PFSK-1 (cell line): ENCODE measurements around the gene TET3.

Experiments used
- FOXP2 ChIP-seq: optimal IDR thresholded peaks from 2 replicates; pipeline ENCODE3; 2011; ENCODE audit warnings: borderline replicate concordance, control low read depth, inconsistent platforms; ENCODE audit not compliant: insufficient read depth; ENCODE audit errors: extremely low read length, extremely low read depth
- POLR2AphosphoS5 ChIP-seq: IDR thresholded peaks from 2 replicates; pipeline ENCODE4 v1.6.1; 2012; ENCODE audit warnings: low read depth, mild to moderate bottlenecking, control low read depth, low read length, moderate library complexity
- REST ChIP-seq, 2 experiments: IDR thresholded peaks; 2 replicates each; pipeline versions ENCODE4 v1.6.1 to v1.8.0; 2011 to 2012; ENCODE audit warnings: low read depth in 2 of 2, low read length in 2 of 2, control low read depth in 1 of 2, inconsistent platforms in 1 of 2, mild to moderate bottlenecking in 1 of 2, moderate library complexity in 1 of 2; ENCODE audit not compliant: insufficient read depth in 1 of 2
- SIN3A ChIP-seq: IDR thresholded peaks from 2 replicates; pipeline ENCODE4 v1.6.1; 2012; ENCODE audit warnings: mild to moderate bottlenecking, low read length, moderate library complexity, borderline replicate concordance; ENCODE audit not compliant: insufficient read depth
- TAF1 ChIP-seq: IDR thresholded peaks from 2 replicates; pipeline ENCODE4 v1.6.1; 2012; ENCODE audit warnings: low read length, control low read depth, borderline replicate concordance; ENCODE audit not compliant: insufficient read depth

The TET3 gene

DNA sequence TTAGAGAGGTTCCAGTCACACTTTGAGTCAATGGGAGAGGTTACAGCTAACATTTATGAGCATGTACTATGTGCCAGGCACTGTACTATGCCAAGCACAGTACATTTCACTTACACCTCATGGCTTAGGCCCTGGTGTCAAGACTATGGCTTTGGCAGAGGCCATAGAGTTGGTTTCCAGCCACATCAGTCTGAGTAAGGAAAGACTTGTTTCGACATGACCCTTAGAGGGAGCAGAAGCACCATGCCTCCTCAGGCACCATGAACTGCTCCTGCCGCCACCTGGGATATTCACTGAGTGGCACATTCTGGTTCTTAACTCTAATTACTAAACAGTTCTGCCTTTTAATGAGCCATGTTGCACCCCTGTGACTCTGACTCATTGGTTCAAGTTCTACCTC, 45.3 kb upstream of the TET3 start:
- TF ChIP-seq TAF1, result no peak
- TF ChIP-seq REST (IDR thresholded peaks at IDR 0.05; ENCODE audit: insufficient read depth in 1 of 2, low read depth in 2 of 2, low read length in 2 of 2), result no peak
- TF ChIP-seq FOXP2, result no peak
- no peak for TF ChIP-seq POLR2AphosphoS5
- TF ChIP-seq SIN3A, result no peak

- TF ChIP-seq REST (IDR thresholded peaks at IDR 0.05; ENCODE audit: insufficient read depth in 1 of 2, low read depth in 2 of 2, low read length in 2 of 2), result no peak
Measured at GRCh38 chr2:73942664-73943063, 42.0 kb upstream of the TET3 start.

- TF ChIP-seq POLR2AphosphoS5, result no peak
- TF ChIP-seq TAF1, result no peak
- no peak for TF ChIP-seq FOXP2
- no peak for TF ChIP-seq SIN3A
- TF ChIP-seq REST (IDR thresholded peaks at IDR 0.05; ENCODE audit: insufficient read depth in 1 of 2, low read depth in 2 of 2, low read length in 2 of 2), result no peak
Measured at GRCh38 chr2:73944714-73945113, 40.0 kb upstream of the TET3 start.

GRCh38 chr2:73946215-73946614, 38.5 kb upstream of the TET3 start:
- TF ChIP-seq TAF1, result no peak
- no peak for TF ChIP-seq SIN3A
- TF ChIP-seq FOXP2, result no peak
- TF ChIP-seq POLR2AphosphoS5, result no peak
- no peak for TF ChIP-seq REST (IDR thresholded peaks at IDR 0.05; ENCODE audit: insufficient read depth in 1 of 2, low read depth in 2 of 2, low read length in 2 of 2)

- TF ChIP-seq REST (IDR thresholded peaks at IDR 0.05; ENCODE audit: insufficient read depth in 1 of 2, low read depth in 2 of 2, low read length in 2 of 2) (no peak), SIN3A (no peak), FOXP2 (no peak), TAF1 (no peak), POLR2AphosphoS5 (no peak)
Measured at GRCh38 chr2:73946666-73947065, 38.0 kb upstream of the TET3 start.
